BJ (cell line): Measurements from ENCODE around the gene PRR23E. TPM values are rescaled to one million over a fixed set of nuclear protein-coding genes. Genes with fewer than 3 reads are reported as not detected.

ENCODE experiments used
- CTCF ChIA-PET: fragments of 350-600 bp; formaldehyde crosslinking; extraction: SDS; loops from one replicate; lab custom pipeline; 2021; ENCODE audit warnings: antibody characterized with exemption, inconsistent platforms; lab: Yijun Ruan, JAX
- POLR2A ChIA-PET: fragments of 300-600 bp; sonication (Branson Sonifier 250); formaldehyde crosslinking; extraction: SDS; loops from one replicate; lab custom pipeline; 2021; ENCODE audit warnings: antibody characterized with exemption; lab: Charles Lee
- DNase-seq: peaks from one replicate; pipeline ENCODE4 v3.0.0-alpha.2; 2011; ENCODE audit warnings: low read depth
- H3K27me3 ChIP-seq: 2 replicates; pipeline ENCODE4 v1.6.0; 2011; ENCODE audit warnings: low read length; ENCODE audit not compliant: control insufficient read depth, insufficient read depth
- H3K36me3 ChIP-seq: 2 replicates; pipeline ENCODE4 v1.5.1; 2011; ENCODE audit warnings: low read length; ENCODE audit not compliant: control insufficient read depth, insufficient read depth
- H3K4me3 ChIP-seq: 2 replicates; pipeline ENCODE4 v1.5.1; 2011; ENCODE audit warnings: low read depth, mild to moderate bottlenecking, control low read depth, low read length
- polyA plus RNA-seq: library from polyadenylated mRNA; depleted of rRNA; stranded (reverse); fragments of >200 nt; gene quantifications from 2 replicates; pipeline ENCODE4 v1.2.3, GENCODE V29; 2011
- TF ChIP-seq, protein P1 (sequence below): IDR thresholded peaks from 2 replicates; pipeline ENCODE4 v1.5.1; 2011; ENCODE audit warnings: low read depth, mild to moderate bottlenecking, control low read depth, inconsistent platforms, low read length, moderate library complexity; ENCODE audit not compliant: insufficient read depth

PRR23E gene
- polyA plus RNA-seq, 1 experiment = not detected

DNA sequence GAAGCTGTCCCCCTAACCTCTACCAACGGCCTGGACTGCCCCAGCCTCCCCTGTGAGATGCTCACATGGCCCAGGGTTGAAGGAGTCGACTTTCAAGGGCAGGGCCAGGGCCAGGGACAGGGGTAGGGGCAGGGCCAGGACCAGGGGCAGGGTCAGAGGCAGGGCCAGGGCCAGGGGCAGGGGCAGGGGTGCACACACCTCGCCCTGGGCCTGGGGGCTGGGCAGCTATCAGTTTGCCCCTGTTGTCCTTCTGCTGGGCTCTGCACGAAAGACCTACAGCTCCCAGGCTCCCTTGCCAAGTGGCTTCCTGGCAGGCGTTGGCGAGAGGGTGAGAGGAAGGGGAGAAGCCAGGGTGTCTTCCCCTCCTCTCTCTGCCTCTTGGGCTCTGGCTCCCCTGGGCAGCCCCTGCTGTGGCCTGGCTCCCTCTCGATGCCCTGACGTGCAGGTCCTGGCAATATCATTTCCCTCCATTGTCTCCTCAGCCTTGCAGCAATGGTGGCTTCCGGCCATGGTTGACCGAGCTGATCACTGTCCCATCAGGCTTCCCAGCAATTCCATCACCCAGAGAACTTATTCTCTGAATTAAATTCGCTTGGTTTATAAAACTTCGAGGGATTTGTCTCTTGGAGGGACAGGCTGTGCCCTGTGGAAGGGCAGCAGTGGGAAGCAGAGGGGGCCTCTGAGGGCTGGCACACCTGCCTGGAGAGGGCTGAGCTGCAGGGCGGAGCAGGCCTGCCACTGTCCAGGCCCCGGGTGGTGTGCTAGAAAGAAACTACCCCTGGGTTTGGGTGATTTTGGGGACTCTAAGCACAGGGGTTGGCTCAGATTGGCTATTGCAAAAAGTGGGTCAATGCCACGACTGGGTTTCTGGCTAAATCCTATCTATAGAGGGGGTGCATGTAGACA is 13.9 kb downstream of the PRR23E start:
- ChIA-PET POLR2A (no interaction called here), CTCF (interaction anchor here (0.6 kb wide), 1 partner anchor 16 kb away, joined by 5 read pairs; no protein-coding TSS in a partner anchor)
- no peak for DNase-seq
- Histone ChIP-seq H3K36me3 (no peaks in the 10 kb centered on the region), H3K27me3 (peaks cover 3% of the 10 kb centered on the region), H3K4me3 (no peak overlapping the region)
- TF ChIP-seq, protein P1, sequence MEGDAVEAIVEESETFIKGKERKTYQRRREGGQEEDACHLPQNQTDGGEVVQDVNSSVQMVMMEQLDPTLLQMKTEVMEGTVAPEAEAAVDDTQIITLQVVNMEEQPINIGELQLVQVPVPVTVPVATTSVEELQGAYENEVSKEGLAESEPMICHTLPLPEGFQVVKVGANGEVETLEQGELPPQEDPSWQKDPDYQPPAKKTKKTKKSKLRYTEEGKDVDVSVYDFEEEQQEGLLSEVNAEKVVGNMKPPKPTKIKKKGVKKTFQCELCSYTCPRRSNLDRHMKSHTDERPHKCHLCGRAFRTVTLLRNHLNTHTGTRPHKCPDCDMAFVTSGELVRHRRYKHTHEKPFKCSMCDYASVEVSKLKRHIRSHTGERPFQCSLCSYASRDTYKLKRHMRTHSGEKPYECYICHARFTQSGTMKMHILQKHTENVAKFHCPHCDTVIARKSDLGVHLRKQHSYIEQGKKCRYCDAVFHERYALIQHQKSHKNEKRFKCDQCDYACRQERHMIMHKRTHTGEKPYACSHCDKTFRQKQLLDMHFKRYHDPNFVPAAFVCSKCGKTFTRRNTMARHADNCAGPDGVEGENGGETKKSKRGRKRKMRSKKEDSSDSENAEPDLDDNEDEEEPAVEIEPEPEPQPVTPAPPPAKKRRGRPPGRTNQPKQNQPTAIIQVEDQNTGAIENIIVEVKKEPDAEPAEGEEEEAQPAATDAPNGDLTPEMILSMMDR = no peak

DNA sequence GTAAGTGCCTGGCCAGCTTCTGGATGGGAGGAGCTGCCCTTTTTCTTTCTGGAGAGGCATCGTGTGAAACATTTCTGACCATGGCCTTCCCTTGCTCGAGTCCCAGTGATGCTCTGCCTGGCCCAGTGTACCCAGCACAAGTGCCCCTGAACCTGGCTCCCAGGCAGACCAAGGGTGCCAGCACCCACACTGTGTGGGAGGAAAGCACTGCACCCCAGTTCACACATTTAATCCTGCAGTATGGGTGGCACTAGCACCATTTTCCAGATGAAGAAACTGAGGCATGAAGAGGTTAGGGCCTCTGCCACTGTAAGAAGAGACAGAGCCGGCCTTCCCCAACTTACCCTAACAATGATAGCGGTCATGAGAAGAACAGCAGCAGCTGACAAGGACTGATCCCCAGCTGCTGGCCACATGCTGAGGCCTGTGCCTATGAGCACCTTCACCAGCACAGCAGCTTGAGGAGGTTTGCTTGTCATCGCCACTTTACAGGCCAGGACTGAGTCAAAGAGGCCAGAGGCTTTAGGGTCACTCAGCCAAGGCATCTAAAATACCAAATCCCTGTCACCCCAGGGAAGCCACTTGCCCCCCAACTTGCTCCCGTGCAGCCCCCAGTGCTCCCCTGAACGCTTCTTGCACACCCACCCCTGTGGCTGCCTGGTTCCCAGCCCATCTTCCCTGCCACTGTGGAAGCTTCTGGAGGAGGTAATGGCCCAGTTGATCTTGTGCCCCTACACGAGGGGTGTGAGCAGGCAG is 15.0 kb downstream of the PRR23E start:
- DNase-seq = no peak
- Histone ChIP-seq H3K36me3 (no peaks in the 10 kb centered on the region), H3K27me3 (peaks cover 1% of the 10 kb centered on the region; the same call in 1 of the 2 replicates), H3K4me3 (no peak overlapping the region)
- TF ChIP-seq, protein P1 = no peak
- ChIA-PET POLR2A (no interaction called here), CTCF (no interaction called here)

DNA sequence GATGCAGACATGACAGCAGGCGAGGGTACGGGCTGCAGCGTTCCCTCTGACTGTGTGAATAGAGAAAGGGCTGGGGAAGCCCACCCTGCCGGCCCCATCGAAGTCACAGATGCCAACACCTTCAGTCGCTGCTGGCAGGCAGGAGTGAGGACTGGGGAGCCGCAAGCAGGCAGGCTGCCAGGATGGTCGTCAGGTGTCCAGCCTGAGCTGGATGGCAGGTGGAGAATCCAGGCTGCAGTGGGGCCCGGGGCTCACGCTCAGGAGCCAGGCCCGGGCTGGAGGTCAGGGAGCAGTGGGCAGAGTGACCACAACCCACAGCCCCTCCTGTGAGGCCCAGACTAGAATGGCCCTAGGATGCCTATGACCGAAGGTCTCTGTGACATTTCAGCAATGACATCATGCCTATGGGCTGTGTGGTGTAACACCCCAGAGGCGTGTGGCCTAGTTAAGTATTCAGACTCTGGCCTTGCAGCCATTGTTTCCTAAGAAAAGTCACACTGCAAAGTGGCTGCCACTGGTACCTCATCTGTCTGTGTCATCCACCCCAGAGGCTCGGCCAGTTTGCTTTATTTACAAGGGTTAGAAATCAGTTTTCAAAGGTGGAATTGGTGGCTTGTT is 15.7 kb downstream of the PRR23E start:
- Histone ChIP-seq H3K4me3 (no peak overlapping the region), H3K36me3 (no peaks in the 10 kb centered on the region), H3K27me3 (peaks cover 1% of the 10 kb centered on the region; the same call in 1 of the 2 replicates)
- no peak for DNase-seq
- ChIA-PET CTCF (interaction anchor here (1.2 kb wide), 1 partner anchor 16 kb away, joined by 3 read pairs; no protein-coding TSS in a partner anchor), POLR2A (no interaction called here)
- TF ChIP-seq, protein P1 = no peak

DNA sequence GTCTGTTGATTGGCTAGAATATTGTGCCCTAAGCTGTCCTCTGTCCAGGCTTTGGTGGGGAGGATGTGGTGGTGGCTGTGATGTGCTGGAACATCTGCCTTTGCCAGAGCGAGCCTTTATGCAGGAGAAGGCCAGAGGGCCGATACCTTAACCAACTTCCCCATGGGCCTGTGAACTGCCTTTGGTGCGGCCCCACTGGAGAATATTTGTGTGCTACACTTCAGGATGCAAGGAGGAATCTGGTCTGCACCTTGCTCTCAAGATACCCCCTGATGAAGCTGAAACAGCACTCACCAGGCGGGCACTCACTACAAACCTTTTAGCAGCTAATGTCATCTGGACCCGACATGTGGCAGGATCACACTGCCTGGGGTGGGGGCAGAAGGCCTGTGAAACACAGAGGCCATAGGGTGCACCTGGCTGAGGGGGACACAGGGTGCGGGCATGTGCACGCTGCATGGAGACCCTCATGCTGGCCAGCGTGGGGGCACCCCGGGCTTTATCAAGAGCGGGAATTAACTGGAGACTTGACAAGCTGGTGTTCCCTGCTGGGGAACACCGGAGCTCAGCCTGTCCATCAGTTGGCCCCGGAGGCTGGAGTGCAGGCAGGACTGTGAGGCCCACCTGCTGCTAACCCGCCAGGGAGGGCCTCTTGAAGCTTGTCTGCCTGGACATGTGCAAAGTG is 16.4 kb downstream of the PRR23E start:
- Histone ChIP-seq H3K27me3 (peaks cover 1% of the 10 kb centered on the region; the same call in 1 of the 2 replicates), H3K36me3 (no peaks in the 10 kb centered on the region), H3K4me3 (no peak overlapping the region)
- POLR2A ChIA-PET = no interaction called here
- TF ChIP-seq, protein P1 = no peak
- no peak for DNase-seq
- CTCF ChIA-PET = interaction anchor here (1.2 kb wide), 1 partner anchor 15 kb away, joined by 3 read pairs; no protein-coding TSS in a partner anchor
